Activated CD8-positive, alpha-beta memory T cell treated with anti-CD3 and anti-CD28 coated beads, Interleukin-2, amount 50 U/mL, for 1 hour (primary cell): Measurements from ENCODE around the gene OR1Q1.
"Not testable (repeated sequence)": the region's sequence is repeated elsewhere in the genome, so short reads cannot be mapped to it uniquely, and the experiment has no call there.

Experiments used
- DNase-seq: peaks from one replicate; pipeline ENCODE4 v3.0.0-alpha.2; 2020; ENCODE audit errors: extremely low read depth

Gene OR1Q1, protein sequence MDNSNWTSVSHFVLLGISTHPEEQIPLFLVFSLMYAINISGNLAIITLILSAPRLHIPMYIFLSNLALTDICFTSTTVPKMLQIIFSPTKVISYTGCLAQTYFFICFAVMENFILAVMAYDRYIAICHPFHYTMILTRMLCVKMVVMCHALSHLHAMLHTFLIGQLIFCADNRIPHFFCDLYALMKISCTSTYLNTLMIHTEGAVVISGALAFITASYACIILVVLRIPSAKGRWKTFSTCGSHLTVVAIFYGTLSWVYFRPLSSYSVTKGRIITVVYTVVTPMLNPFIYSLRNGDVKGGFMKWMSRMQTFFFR

DNA sequence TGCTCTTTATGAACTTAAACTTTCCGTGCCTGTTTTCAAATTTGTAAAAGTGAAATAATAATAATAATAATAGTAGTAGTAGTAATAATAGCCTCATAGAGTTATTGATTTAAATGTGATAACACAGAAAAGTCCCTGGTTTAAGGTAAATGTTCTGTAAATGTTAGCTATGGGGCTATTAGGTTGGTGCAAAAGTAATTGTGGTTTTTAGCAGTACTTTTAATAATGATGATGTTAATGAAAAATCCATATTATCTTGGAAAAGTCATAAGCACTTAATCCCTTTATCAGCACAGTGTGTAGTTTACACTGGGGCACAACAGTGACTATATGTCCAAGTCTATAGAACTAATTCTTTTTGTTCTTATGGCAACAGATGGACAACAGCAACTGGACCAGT is at the start of gene OR1Q1:
OR1Q1 (plus strand) TSS at position 377 of the 400 bp plus-strand sequence; CDS start at position 377, 0 bp downstream.
- no peak for DNase-seq

DNA sequence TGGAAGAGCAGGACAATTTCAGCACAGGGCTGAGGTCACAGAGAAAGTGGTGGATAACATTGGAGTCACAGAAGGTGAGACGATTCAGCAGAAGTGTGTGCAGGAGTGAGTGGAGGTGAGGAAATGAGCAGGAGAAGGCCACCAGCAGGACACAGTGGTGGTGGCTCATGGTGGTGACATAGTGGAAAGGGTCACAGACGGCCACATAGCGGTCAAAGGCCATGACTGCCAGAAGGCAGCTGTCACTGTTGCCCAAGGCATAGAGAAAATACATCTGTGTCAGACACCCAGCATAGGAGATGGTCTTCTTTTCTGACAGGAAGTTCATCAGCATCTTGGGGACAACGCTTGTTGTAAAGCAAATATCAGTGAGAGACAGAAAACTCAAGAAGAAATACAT is 46.6 kb upstream of the OR1Q1 start:
- no peak for DNase-seq

DNA sequence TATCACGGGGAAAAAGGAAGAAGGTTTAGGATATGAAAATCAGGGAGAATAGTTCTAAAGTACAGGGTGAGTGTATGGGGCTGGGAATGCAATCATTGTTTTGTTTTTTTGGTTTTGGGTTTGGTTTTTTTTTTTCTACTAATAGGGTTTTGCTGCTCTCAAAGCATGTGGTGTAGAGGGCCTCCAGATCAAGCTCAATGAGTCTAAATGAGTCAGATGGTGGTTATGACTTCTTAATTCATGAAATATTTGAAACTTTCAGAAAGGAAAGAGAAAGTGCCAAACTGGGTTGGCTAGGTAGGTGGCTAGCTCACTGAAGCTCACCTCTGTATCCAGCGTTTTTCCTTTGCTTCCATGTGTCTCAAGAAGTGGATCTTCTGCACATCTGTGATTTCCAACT is 42.1 kb upstream of the OR1Q1 start:
- no peak for DNase-seq

DNA sequence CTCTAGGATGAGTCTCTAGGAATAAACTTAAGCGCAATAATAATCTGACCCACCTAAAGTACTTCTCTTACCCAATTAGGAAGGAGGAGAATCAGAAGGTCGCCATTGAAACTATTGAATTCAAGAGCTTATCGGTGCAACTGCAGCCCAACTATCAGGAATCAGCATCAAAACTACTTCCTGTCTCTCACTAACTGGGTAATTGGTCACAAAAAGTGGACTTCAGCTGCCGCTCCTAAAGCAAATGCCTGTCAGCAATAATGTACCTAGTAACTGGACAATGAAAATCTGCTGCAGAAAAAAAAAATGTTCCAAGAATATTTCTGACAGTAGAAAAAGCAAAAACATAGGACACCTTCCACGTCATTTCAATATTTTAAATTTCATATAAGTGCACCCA is 34.7 kb upstream of the OR1Q1 start:
- no peak for DNase-seq

GRCh38 chr9:122580360-122580759 is 34.2 kb upstream of the OR1Q1 start:
- DNase-seq, result no peak

DNA sequence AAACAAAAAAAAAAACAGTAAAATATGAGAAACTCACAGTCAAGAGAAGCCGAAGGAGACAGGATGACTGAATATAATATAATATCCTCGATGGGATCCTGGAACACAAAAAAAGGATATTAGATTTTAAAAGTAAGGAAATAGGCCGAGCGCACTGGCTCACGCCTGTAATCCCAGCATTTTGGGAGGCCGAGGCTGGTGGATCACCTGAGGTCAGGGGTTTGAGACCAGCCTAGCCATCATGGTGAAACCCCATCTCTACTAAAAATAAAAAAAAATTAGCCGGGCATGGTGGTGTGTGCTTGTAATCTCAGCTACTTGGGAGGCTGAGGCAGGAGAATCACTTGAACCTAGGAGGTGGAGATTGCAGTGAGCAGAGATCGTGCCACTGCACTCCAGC is 31.3 kb upstream of the OR1Q1 start, which contains the start of gene OR1L8:
OR1L8 (minus strand) TSS at position 101 of the 400 bp plus-strand sequence. CDS start 14,907 bp downstream, outside the sequence.
- DNase-seq, result not testable (repeated sequence)

GRCh38 chr9:122605691-122606090 is 8.8 kb upstream of the OR1Q1 start:
- no peak for DNase-seq

DNA sequence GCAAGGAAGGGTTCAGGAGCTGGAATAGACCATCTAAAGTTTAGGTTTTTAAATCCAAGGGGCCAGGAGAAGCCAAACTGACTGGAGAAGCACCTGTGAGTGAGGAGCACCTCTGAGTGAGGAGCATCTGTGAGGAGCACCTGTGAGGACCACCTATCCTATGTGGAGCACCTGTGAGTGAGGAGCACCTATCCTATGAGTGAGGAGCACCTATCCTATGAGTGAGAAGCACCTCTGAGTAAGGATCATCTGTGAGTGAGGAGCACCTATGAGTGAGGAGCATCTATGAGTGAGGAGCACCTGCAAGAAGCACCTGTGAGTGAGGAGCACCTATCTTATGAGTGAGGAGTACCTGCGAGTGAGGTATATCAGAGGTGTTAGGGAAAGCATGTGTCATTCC is 8.0 kb upstream of the OR1Q1 start:
- DNase-seq, result no peak

DNA sequence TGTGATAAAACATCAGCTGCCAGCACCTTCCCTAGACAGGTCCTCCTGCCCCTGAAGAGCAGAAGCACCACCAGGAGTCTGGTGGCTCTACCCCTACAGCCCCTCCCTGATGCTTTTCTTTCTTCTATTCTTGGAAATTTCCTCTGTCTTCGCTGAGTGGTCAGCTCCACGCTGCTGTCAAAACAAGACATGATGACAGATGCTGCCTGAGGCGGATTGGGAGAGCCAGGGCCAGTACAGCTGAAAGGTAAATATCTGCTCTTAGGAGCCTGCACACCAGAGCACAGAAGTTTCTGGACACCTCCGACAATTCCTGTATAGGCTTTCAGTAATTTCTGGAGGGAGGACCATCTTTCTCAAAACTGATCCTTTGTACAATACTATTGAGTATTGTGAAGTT is 4.7 kb upstream of the OR1Q1 start:
- no peak for DNase-seq

GRCh38 chr9:122619996-122620395 is 5.5 kb downstream of the OR1Q1 start:
- no peak for DNase-seq

GRCh38 chr9:122642226-122642625 is 27.7 kb downstream of the OR1Q1 start:
- DNase-seq, result no peak

- DNase-seq, result no peak
Measured at GRCh38 chr9:122656378-122656777, 41.8 kb downstream of the OR1Q1 start.

- DNase-seq, result no peak
Measured at GRCh38 chr9:122657527-122657926, 43.0 kb downstream of the OR1Q1 start, which contains the start of gene OR1B1. Gene OR1B1 (minus strand): TSS chr9:122657627.

DNA sequence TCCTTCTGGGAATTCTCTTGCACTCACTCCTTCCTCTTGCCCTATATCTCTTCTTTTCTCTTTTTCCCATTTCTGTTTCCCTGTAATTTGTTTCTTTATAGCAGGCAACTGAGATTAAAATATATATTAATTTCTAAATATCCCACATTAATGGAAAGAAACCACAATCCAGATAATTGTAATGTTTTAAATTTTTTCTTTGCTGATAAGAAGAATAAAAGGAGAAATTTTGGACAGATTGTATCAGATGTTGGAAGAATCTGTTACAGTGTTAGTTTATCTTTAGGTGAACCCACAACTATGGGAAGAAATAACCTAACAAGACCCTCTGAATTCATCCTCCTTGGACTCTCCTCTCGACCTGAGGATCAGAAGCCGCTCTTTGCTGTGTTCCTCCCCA is 46.9 kb downstream of the OR1Q1 start, which contains the start of gene OR1L1:
OR1L1 (plus strand) TSS at position 301 of the 400 bp plus-strand sequence; CDS start at position 301, 0 bp downstream.
- DNase-seq, result no peak
